GM12874 (cell line): ENCODE measurements around the gene COX19.
A peak's percentile ranks its signal among the peaks of the same experiment; 100 is the strongest.

ENCODE experiments used
- CTCF ChIP-seq: IDR thresholded peaks from 2 replicates; pipeline ENCODE4 v1.5.1; 2011; ENCODE audit warnings: low read depth, mild to moderate bottlenecking, control low read depth, low read length, moderate library complexity; ENCODE audit not compliant: insufficient read depth

Gene COX19

DNA sequence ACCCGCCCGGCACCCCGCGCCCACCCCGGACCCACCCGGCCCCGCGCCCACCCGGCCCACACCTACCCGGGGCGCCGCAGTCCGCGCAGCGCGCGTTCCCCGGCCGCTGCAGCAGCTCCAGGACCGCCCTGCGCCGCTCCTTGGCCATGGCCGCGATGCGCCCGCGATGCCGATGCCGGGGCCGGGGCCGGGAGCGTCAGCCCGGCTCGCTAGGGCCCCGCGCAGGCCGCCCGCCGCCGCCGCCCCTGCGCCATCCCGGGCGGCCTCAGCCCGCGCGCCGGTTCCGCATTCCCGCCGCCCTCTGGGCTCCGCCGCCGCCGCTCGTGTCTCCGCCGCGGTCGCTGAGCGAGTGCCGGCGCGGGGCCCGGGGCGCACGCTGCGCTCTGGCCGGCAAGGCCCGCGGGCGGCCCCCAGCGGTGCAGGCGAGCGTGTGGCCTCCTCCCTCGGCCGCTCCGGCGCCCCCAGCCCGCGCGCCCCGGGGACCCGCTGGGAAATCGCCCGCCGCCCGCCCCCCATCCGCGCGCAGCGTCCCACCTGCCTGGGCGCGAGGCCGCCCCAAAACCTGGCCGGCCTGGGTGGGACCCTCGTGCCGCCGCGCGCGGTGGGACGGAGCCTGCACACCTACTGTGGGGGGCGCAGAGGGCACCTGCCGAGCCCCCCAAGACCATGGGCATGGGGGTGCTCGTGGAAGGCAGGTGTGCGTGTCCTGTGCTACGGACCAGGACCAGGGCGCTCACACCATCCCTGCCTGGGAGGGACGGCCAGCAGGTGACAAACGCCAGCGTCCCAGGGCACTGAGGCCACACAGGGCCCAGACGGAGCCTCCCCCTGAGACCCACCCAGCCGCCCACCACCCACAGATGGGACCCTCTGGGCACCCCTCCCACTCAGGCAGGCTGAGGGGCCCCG, 20.8 kb downstream of the COX19 start, which contains the start of gene ADAP1:
ADAP1 (minus strand) TSS at position 351 of the 909 bp plus-strand sequence; CDS start at position 148, 203 bp downstream.
- TF ChIP-seq CTCF, result peak; percentile 49

DNA sequence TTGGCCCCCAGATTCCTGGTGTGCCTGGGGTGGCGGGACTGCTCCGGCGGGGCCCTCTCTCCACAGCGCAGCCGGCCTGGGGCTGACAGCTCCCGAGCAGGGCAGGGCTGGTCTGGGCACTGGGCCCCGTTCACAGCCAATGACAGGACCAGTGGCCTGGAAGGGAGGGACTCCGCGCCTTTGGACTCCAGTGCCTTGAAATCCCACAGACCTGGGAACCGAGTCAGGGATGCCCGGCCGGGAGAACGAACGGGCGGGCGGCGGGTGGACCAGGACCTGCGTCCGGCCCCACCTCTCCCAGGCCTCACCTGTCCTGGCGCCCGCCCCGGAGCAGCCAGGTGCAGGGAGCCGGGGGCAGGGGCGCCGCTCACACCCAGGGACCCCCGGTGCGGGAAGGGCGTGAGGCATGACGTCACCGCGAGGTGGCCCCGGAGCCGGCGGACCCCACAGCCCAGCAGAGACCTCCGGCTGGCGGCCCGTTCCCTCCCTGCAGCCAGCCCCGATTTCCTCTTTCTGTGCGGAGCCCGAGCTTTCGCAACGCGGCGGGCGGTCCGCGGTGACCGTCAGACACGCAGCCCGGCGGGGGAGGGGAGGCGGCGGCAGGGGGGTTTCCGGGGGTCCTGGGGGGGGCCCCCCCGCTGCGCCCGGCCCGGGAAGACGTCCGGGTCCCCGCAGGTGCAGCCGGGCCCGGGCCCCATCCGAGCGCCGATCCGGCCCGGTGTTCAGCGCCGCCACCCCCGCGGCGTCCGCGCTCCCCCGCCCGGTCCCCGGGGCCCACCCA, 21.6 kb downstream of the COX19 start:
- TF ChIP-seq CTCF, result no peak

DNA sequence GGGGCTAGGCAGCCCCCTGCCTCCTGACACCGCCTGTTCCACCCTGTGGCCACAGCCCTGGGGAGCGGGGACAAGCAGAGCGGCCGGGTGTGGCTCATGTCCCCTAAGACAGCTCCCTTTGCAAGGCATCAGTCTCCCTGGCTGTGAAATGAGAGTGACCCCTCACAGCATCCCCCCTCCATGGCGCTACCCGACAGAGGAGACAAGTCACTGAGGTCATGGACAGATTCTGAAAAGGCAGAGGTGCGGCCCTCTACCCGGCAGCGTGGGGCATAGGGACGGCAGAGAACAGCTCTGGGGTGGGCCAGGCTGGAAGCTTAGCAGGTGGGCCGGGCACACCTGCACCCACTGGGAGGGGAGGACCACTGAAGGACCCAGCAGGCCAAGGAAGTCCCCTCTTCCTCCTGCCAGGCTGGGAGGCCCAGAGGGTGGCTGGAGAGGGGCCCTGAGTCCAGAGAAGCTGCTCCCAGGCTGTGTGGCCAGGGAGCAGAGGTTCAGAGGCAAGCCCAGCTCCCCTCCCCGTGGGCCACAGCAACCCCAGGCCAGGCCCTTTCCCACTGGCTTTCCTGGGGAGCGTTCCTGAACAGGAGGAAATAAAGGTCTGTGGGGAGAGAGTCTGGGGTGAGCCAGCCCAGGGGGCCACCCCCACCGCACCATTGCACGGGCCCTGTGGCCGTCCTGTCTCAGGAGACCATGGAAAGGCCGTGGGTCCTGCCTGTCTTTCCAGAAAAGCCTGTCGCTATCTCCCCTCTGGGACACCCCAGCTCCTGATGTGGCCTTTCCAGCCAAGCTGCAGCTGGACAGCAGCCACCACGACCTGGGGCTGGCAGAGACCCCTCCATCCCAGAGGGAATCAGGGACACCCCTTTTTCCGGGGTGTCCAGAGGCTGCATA, 22.6 kb downstream of the COX19 start:
- no peak for TF ChIP-seq CTCF

GRCh38 chr7:951881-952547, 23.3 kb downstream of the COX19 start:
- TF ChIP-seq CTCF, result no peak

DNA sequence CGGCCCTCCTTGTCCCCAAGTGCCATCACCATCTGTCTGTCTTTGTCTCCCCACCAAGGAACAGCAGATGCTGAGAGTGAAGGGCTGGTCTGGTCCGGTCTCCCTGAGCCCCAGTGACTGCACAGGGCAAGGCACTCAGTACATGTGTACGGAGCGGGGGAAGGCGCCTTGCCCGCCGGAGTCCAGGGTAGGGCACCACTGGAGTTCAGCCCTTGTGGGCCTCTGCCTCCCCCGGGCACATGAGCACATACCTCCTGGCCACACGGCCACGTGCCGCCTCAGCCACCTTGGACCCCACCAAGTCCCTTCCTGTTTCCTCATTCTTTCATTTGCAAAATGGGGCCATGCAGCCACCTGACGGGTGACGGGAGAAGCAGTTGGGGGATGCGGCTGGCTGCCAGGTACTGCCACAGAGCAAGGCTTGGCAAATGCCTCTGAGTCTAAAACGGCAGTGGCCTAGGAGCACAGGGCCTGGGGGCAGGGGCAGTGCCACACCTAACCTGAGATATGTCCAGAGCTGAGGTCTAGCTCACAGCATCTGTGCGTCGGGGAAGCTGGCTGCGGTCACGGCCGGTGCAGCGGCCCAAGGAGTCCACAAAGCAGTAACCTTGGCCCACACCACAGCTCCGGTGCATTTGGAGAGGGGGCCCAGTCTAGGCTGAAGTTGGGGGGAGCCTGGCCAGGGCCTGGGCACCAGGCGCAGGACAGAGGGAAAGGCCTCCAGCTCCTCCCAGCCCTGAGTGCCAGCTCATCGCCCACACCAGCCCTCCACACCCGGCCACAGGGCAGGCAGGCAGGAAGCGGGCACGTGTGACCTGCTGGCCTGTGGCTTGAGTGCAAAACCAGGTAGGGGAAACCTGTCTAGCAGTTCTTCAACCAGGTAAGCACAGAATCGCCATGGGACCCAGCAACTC, 26.1 kb downstream of the COX19 start:
- no peak for TF ChIP-seq CTCF

- TF ChIP-seq CTCF, result no peak
Measured at GRCh38 chr7:947391-948210, 27.7 kb downstream of the COX19 start.
